Panc1 (cell line): ENCODE data around the gene C6orf62.

Source experiments
- CTCF ChIP-seq: fragments of 450-650 bp; IDR thresholded peaks from 2 replicates; pipeline ENCODE4 v1.5.1; 2017; ENCODE audit warnings: mild to moderate bottlenecking
- POLR2AphosphoS5 ChIP-seq: IDR thresholded peaks from 2 replicates; pipeline ENCODE4 v1.6.1; 2012; ENCODE audit warnings: mild to moderate bottlenecking, low read depth, low read length, moderate library complexity
- SIN3A ChIP-seq: IDR thresholded peaks from 2 replicates; pipeline ENCODE4 v1.6.1; 2012; ENCODE audit warnings: low read depth, mild to moderate bottlenecking, low read length, moderate library complexity, borderline replicate concordance; ENCODE audit not compliant: insufficient read depth

- TF ChIP-seq POLR2AphosphoS5: no peak
- no peak for TF ChIP-seq CTCF
- no peak for TF ChIP-seq SIN3A
Measured at GRCh38 chr6:24710519-24711303, 8.2 kb downstream of the C6orf62 start.
